BJ (cell line): ENCODE measurements around the gene YPEL3. TPM values are rescaled to one million over a fixed set of nuclear protein-coding genes. Genes with fewer than 3 reads are reported as not detected.

Source experiments
- CTCF ChIA-PET: fragments of 350-600 bp; formaldehyde crosslinking; extraction: SDS; loops from one replicate; lab custom pipeline; 2021; ENCODE audit warnings: antibody characterized with exemption, inconsistent platforms; lab: Yijun Ruan, JAX
- POLR2A ChIA-PET: fragments of 300-600 bp; sonication (Branson Sonifier 250); formaldehyde crosslinking; extraction: SDS; loops from one replicate; lab custom pipeline; 2021; ENCODE audit warnings: antibody characterized with exemption; lab: Charles Lee
- DNase-seq: peaks from one replicate; pipeline ENCODE4 v3.0.0-alpha.2; 2011; ENCODE audit warnings: low read depth
- H3K27me3 ChIP-seq: 2 replicates; pipeline ENCODE4 v1.6.0; 2011; ENCODE audit warnings: low read length; ENCODE audit not compliant: control insufficient read depth, insufficient read depth
- H3K36me3 ChIP-seq: 2 replicates; pipeline ENCODE4 v1.5.1; 2011; ENCODE audit warnings: low read length; ENCODE audit not compliant: control insufficient read depth, insufficient read depth
- H3K4me3 ChIP-seq: 2 replicates; pipeline ENCODE4 v1.5.1; 2011; ENCODE audit warnings: low read depth, mild to moderate bottlenecking, control low read depth, low read length
- CTCF ChIP-seq: IDR thresholded peaks from 2 replicates; pipeline ENCODE4 v1.5.1; 2011; ENCODE audit warnings: low read depth, mild to moderate bottlenecking, control low read depth, inconsistent platforms, low read length, moderate library complexity; ENCODE audit not compliant: insufficient read depth
- polyA plus RNA-seq: library from polyadenylated mRNA; depleted of rRNA; stranded (reverse); fragments of >200 nt; gene quantifications from 2 replicates; pipeline ENCODE4 v1.2.3, GENCODE V29; 2011

Gene YPEL3
- polyA plus RNA-seq, 1 experiment = 49.1 TPM

GRCh38 chr16:30113031-30113710 is 17.2 kb upstream of the YPEL3 start, which contains the start of gene GDPD3:
GDPD3 (minus strand) TSS chr16:30113537; CDS start chr16:30113478, 59 bp downstream.
- CTCF ChIA-PET = interaction anchor here (0.6 to 4.6 kb wide), 12 partner anchors 8 to 296 kb away, joined by 3 to 25 read pairs (median 6); partner anchors contain the start of genes MAPK3, TBX6 and ZNF771
- TF ChIP-seq CTCF = no peak
- POLR2A ChIA-PET = no interaction called here
- no peak within 1 kb of the TSS for H3K4me3 ChIP-seq
- no peaks in the 10 kb centered on the region for H3K27me3 ChIP-seq
- H3K36me3 ChIP-seq = peaks cover 24% of the 10 kb centered on the region
- DNase-seq = no peak

GRCh38 chr16:30112197-30113030 is 16.4 kb upstream of the YPEL3 start:
- ChIA-PET POLR2A (interaction anchor here (0.6 kb wide), 1 partner anchor 68 kb away, joined by 15 read pairs; no protein-coding TSS in a partner anchor), CTCF (interaction anchor here (0.6 to 4.6 kb wide), 15 partner anchors 9 to 297 kb away, joined by 3 to 25 read pairs (median 5); partner anchors contain the start of genes MAPK3, TBX6, YPEL3 and ZNF771)
- no peak for DNase-seq
- no peak overlapping the region for H3K4me3 ChIP-seq
- no peaks in the 10 kb centered on the region for H3K27me3 ChIP-seq
- H3K36me3 ChIP-seq = peaks cover 22% of the 10 kb centered on the region
- peak; percentile 74 for TF ChIP-seq CTCF

- CTCF ChIA-PET = interaction anchor here (1.6 to 4.6 kb wide), 3 partner anchors 14 to 19 kb away, joined by 5 to 21 read pairs (median 16); partner anchors contain the start of genes MAPK3, TBX6 and YPEL3
- H3K27me3 ChIP-seq = no peaks in the 10 kb centered on the region
- TF ChIP-seq CTCF = no peak
- POLR2A ChIA-PET = no interaction called here
- no peak overlapping the region for H3K4me3 ChIP-seq
- DNase-seq = no peak
- H3K36me3 ChIP-seq = peaks cover 19% of the 10 kb centered on the region
Measured at GRCh38 chr16:30110661-30111060, 14.6 kb upstream of the YPEL3 start.

GRCh38 chr16:30108059-30108850 is 12.2 kb upstream of the YPEL3 start:
- no peak overlapping the region for H3K4me3 ChIP-seq
- DNase-seq = no peak
- POLR2A ChIA-PET = no interaction called here
- peaks cover 15% of the 10 kb centered on the region for H3K36me3 ChIP-seq
- TF ChIP-seq CTCF = no peak
- CTCF ChIA-PET = no interaction called here
- no peaks in the 10 kb centered on the region for H3K27me3 ChIP-seq
